GM20000 (cell line): ENCODE results near the gene TBC1D1.
"Not testable (repeated sequence)": the region's sequence is repeated elsewhere in the genome, so short reads cannot be mapped to it uniquely, and the experiment has no call there.

Source experiments
- DNase-seq: peaks from one replicate; pipeline ENCODE4 v3.0.0; 2012; ENCODE audit warnings: low spot score
- CTCF ChIP-seq: IDR thresholded peaks from 2 replicates; pipeline ENCODE4 v1.5.1; 2012; ENCODE audit warnings: mild to moderate bottlenecking, control low read depth; ENCODE audit errors: extremely low read depth, missing control alignments

The TBC1D1 gene

GRCh38 chr4:37909332-37910090, 18.6 kb downstream of the TBC1D1 start:
- no peak for DNase-seq
- no peak for TF ChIP-seq CTCF

GRCh38 chr4:37910091-37910486, 19.2 kb downstream of the TBC1D1 start:
- TF ChIP-seq CTCF: no peak
- no peak for DNase-seq

GRCh38 chr4:37914539-37914938, 23.7 kb downstream of the TBC1D1 start:
- DNase-seq: no peak
- no peak for TF ChIP-seq CTCF

- TF ChIP-seq CTCF: no peak
- no peak for DNase-seq
Observed at GRCh38 chr4:37917388-37917787, 26.5 kb downstream of the TBC1D1 start.

GRCh38 chr4:37918653-37919052, 27.8 kb downstream of the TBC1D1 start:
- TF ChIP-seq CTCF: no peak
- DNase-seq: no peak

- DNase-seq: no peak
- no peak for TF ChIP-seq CTCF
Observed at GRCh38 chr4:37922328-37922727, 31.4 kb downstream of the TBC1D1 start.

- DNase-seq: not testable (repeated sequence)
Observed at GRCh38 chr4:37923089-37923488, 32.2 kb downstream of the TBC1D1 start.

GRCh38 chr4:37924946-37925345, 34.1 kb downstream of the TBC1D1 start:
- no peak for TF ChIP-seq CTCF
- DNase-seq: no peak
